NCI-H2029 (cell line): ENCODE results near the gene GRID2IP.

Experiments
- DNase-seq: peaks from one replicate; lab custom pipeline; 2025; lab: John Stamatoyannopoulos, UW

Gene GRID2IP

GRCh38 chr7:6562106-6562505 lies 10.8 kb upstream of the GRID2IP start:
- DNase-seq, result no peak

- DNase-seq, result no peak
These were observed 8.6 kb upstream of the GRID2IP start for GRCh38 chr7:6559896-6560295.

- DNase-seq, result peak; percentile 33
These were observed 7.6 kb upstream of the GRID2IP start for GRCh38 chr7:6558837-6559236.

- DNase-seq, result peak; percentile 2
These were observed 4.9 kb upstream of the GRID2IP start for GRCh38 chr7:6556196-6556595.

- no peak for DNase-seq
These were observed 3.6 kb upstream of the GRID2IP start for GRCh38 chr7:6554848-6555247.

- DNase-seq, result no peak
These were observed 2.3 kb upstream of the GRID2IP start for GRCh38 chr7:6553448-6554044.

- no peak for DNase-seq
These were observed 3.9 kb downstream of the GRID2IP start for GRCh38 chr7:6547400-6547799.

GRCh38 chr7:6546498-6547251 lies 4.6 kb downstream of the GRID2IP start:
- DNase-seq, result peak; percentile 29

GRCh38 chr7:6545398-6546126 lies 5.7 kb downstream of the GRID2IP start:
- no peak for DNase-seq

- no peak for DNase-seq
These were observed 8.9 kb downstream of the GRID2IP start for GRCh38 chr7:6542368-6542767.

GRCh38 chr7:6536262-6537260 lies 14.7 kb downstream of the GRID2IP start:
- no peak for DNase-seq

- no peak for DNase-seq
These were observed 17.3 kb downstream of the GRID2IP start for GRCh38 chr7:6533893-6534495.

- no peak for DNase-seq
These were observed 18.7 kb downstream of the GRID2IP start for GRCh38 chr7:6532516-6532915.

- no peak for DNase-seq
These were observed 19.6 kb downstream of the GRID2IP start for GRCh38 chr7:6531492-6532279.

- no peak for DNase-seq
These were observed 20.4 kb downstream of the GRID2IP start for GRCh38 chr7:6530626-6531491.

- no peak for DNase-seq
These were observed 21.6 kb downstream of the GRID2IP start for GRCh38 chr7:6529643-6530042.

- DNase-seq, result no peak
These were observed 22.7 kb downstream of the GRID2IP start for GRCh38 chr7:6528401-6529130.

- DNase-seq, result no peak
These were observed 24.3 kb downstream of the GRID2IP start for GRCh38 chr7:6526997-6527378.
